GM13977 (cell line): ENCODE data around the gene AKAP13.

Experiments
- DNase-seq: peaks from one replicate; pipeline ENCODE4 v3.0.0; 2012; ENCODE audit warnings: low spot score
- in situ Hi-C: fragments of 300-500 bp; cut with MboI; formaldehyde crosslinking; loops from one replicate; pipeline ENCODE4 v1.12.0; 2022; ENCODE audit warnings: low sequenced_read_pairs, low pct_unique_long_range_greater_than_20kb, mixed read lengths, inconsistent platforms; ENCODE audit not compliant: unreplicated experiment
- TF ChIP-seq, protein P1 (sequence below): IDR thresholded peaks from 2 replicates; pipeline ENCODE4 v1.5.1; 2012; ENCODE audit warnings: mild to moderate bottlenecking, control low read depth; ENCODE audit not compliant: insufficient read depth; ENCODE audit errors: extremely low read depth, missing control alignments

AKAP13 gene

DNA sequence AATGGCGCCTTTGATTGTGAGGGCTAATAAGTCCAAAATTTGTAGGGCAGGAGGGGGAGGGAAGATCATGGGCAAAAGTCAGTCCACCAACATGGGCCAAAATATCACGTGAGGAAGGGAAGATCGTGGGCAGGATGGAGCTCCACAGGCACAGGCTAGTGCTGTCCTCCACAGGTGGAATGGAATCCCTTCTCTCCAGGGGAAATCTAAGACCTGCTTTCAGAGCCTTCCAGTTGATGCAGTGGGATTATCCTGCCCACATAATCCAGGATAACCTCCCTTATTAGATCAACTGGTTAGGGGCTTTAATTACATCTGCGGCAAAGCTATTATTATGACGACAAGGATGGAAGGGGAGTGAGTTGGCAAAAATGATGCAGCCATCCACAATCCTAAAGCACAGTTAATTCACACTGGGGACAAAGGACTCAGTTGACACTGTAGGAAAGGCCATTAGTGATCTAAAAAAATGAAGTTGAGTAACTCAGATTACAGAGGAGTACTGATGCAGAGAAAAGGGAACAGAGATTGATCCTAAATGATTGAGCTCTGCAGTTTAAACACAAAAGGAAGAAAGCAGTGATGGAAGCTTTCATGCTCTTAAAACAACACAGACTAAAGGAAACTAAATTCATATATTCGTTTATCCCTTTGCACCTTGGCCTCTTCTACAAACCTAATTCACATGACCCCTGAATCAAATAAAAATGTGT, 159.8 kb downstream of the AKAP13 start:
- no peak for DNase-seq
- in situ Hi-C loops, result no loop called here
- TF ChIP-seq, protein P1, sequence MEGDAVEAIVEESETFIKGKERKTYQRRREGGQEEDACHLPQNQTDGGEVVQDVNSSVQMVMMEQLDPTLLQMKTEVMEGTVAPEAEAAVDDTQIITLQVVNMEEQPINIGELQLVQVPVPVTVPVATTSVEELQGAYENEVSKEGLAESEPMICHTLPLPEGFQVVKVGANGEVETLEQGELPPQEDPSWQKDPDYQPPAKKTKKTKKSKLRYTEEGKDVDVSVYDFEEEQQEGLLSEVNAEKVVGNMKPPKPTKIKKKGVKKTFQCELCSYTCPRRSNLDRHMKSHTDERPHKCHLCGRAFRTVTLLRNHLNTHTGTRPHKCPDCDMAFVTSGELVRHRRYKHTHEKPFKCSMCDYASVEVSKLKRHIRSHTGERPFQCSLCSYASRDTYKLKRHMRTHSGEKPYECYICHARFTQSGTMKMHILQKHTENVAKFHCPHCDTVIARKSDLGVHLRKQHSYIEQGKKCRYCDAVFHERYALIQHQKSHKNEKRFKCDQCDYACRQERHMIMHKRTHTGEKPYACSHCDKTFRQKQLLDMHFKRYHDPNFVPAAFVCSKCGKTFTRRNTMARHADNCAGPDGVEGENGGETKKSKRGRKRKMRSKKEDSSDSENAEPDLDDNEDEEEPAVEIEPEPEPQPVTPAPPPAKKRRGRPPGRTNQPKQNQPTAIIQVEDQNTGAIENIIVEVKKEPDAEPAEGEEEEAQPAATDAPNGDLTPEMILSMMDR, result no peak

DNA sequence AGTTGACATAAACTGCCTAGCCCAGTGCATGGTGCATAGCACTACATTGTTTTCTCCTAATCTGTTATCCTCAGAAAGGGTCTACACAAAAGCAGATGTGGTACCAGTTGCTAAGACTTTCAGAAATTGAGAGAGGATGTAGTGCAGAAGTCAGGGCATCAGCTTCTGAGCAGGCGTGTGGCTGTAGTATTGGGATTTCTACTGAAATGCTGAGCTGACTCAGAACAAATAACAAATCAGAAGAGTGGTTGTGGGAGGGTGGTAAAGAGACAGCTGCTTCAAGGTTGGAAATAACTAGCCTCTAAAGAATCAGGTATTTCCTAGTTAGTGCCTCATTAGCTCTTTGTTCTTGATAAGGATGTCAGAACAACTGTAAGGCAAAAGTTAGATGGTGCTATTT, 161.3 kb downstream of the AKAP13 start:
- peak; percentile 38 for DNase-seq
- in situ Hi-C loops, result no loop called here
- TF ChIP-seq, protein P1, result no peak

DNA sequence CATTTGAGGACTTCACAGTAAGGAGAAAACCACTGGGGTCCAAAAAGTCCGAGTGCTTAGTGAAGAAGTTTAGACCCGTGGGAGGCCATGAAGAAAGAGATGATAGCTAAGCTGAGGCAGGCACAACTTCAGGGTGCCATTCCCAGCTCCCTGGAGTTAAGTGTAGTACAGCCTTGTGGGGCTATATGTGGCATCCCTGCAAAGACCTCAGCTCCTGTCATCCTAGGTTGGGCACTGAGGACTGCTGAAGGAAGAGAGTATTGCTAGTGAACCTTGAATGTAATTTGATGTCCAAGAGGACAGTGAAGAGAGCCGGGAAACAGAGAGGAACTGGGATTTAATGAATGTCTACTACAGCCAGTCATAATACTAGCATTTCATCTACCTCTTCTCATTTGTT, 162.1 kb downstream of the AKAP13 start:
- TF ChIP-seq, protein P1, result no peak
- no peak for DNase-seq
- in situ Hi-C loops, result no loop called here

DNA sequence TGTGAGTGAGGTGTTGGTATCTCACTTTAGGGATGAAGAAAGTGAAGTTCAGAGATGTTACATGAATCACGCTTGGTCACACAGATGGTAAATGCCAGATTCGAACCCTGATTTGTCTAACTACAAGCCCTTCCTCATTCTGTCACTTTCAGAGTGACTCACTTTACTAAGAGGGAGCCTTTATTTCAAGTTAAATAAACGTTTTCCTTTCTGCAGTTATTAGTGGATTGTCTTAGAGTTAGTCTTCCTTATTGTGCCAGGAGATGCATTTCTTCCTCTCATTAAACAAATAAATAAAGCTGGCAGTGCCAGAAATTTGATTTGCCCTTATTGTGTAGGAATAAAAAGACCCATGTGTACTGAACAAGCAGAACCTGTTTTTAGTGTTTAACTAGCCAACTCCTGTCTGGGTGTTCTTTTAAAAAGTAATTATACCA, 162.5 kb downstream of the AKAP13 start:
- TF ChIP-seq, protein P1, result no peak
- peak; percentile 24 for DNase-seq
- in situ Hi-C loops, result no loop called here

DNA sequence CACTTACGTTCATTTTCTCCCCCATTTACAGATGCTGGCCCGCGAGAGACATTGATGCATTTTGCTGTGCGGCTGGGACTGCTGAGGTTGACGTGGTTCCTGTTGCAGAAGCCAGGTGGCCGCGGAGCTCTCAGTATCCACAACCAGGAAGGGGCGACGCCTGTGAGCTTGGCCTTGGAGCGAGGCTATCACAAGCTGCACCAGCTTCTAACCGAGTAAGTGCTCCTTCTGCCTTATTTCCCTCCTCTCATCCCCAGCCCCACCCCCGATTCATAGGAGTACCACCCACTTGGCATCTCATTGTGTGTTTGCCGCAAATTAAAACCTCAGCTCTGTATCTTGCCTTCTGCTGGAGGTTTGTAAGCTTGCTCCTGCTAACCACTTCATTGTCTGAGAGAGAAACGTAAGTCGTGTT, 163.3 kb downstream of the AKAP13 start:
- in situ Hi-C loops, result no loop called here
- DNase-seq, result no peak
- TF ChIP-seq, protein P1, result no peak

DNA sequence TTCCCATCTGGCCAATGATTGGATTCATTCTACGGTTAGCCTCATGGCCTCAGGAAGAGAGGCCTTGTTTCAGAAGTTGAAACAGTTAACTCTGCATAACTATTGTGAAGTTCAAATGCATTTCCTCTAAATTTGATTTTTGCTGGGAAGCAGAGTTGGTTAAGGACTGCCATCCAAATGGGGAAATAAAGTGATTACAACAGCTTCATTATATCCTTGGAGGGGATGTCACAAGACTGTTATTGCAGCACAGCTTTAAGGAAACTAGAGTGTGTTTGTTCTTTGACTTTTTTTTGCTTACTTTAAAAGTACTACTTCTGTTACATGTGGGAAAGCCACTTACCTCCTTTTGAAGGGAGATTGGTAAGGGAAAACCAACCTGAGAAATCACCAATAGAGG, 164.8 kb downstream of the AKAP13 start:
- no peak for DNase-seq
- in situ Hi-C loops, result no loop called here
- TF ChIP-seq, protein P1, result no peak
